Measurements from ENCODE around the gene SPIB.

- TF ChIP-seq EZH2phosphoT487 (IDR thresholded peaks at IDR 0.05; ENCODE audit: low read depth) (no peak), CTCF (IDR thresholded peaks at IDR 0.05; ENCODE audit: low read depth, low read length) (no peak)
Measured at GRCh38 chr19:50476224-50476906, 57.6 kb downstream of the SPIB start, which contains the start of the genes EMC10 and GARIN5A.

All from OCI-LY3 (cell line).